Endothelial cell of umbilical vein (primary cell): ENCODE data around the gene IFI35. TPM values are rescaled to one million over a fixed set of nuclear protein-coding genes. Genes with fewer than 3 reads are reported as not detected.

Experiments
- BruUV-seq: library from RNA; stranded (reverse); fragments of 400-500 nt; replicated peaks from 2 replicates; lab custom pipeline; 2021; lab: Mats Ljungman, UMichigan
- CTCF ChIA-PET: fragments of 300-600, 350-600 bp; sonication (Branson Sonifier 250); formaldehyde crosslinking; loops from one replicate; lab custom pipeline; 2021; ENCODE audit warnings: antibody characterized with exemption, inconsistent platforms; lab: Charles Lee
- POLR2A ChIA-PET: fragments of 300-600, 350-600 bp; sonication (Branson Sonifier 250); formaldehyde crosslinking; loops from one replicate; lab custom pipeline; 2021; ENCODE audit warnings: antibody characterized with exemption, inconsistent platforms; lab: Charles Lee
- DNase-seq: peaks from one replicate; pipeline ENCODE4 v3.0.0-alpha.2; 2011; ENCODE audit warnings: low read depth, low spot score
- FAIRE-seq: peaks from 2 replicates; lab custom pipeline; 2011; peaks lifted over from hg19 to GRCh38; lab: Jason Lieb, UNC
- H2AFZ ChIP-seq: 2 replicates; pipeline ENCODE4 v1.6.0; 2012; ENCODE audit warnings: low read depth, low read length, control low read depth, inconsistent platforms
- H3K27ac ChIP-seq: 2 replicates; pipeline ENCODE4 v1.5.1; 2011; ENCODE audit warnings: low read depth, mild to moderate bottlenecking, control low read depth, low read length, moderate library complexity; ENCODE audit not compliant: insufficient read depth
- H3K27me3 ChIP-seq, 2 experiments: 2 replicates each; pipeline versions ENCODE4 v1.6.0 to v1.6.1; 2011; ENCODE audit warnings: low read length in 2 of 2, mixed read lengths in 1 of 2; ENCODE audit not compliant: control insufficient read depth in 2 of 2, insufficient read depth in 2 of 2
- H3K36me3 ChIP-seq, 2 experiments: 2 replicates in 1 of 2; 3 replicates in 1 of 2; pipeline ENCODE4 v1.5.1; 2011; ENCODE audit warnings: low read length in 2 of 2, mild to moderate bottlenecking in 1 of 2, moderate library complexity in 1 of 2; ENCODE audit not compliant: control insufficient read depth in 2 of 2, insufficient read depth in 2 of 2; ENCODE audit errors: extremely low read depth in 1 of 2
- H3K4me1 ChIP-seq: 3 replicates; pipeline ENCODE4 v1.5.1; 2011; ENCODE audit warnings: mild to moderate bottlenecking, low read length; ENCODE audit not compliant: control insufficient read depth, insufficient read depth; ENCODE audit errors: extremely low read depth
- H3K4me2 ChIP-seq: 2 replicates; pipeline ENCODE4 v1.6.1; 2011; ENCODE audit warnings: low read length, control low read depth, mixed read lengths; ENCODE audit not compliant: insufficient read depth
- H3K4me3 ChIP-seq, 3 experiments: fragments of 200-600 bp in 1 of 3; sonication (generic), shearing (Covaris generic) in 1 of 3; replicated peaks in 1 of 3; 2 replicates each; pipeline ENCODE4 v1.5.1; 2011 to 2016; ENCODE audit warnings: control low read depth in 3 of 3, low read length in 3 of 3, mild to moderate bottlenecking in 2 of 3, inconsistent platforms in 1 of 3, low read depth in 1 of 3, moderate library complexity in 1 of 3; ENCODE audit not compliant: insufficient read depth in 1 of 3
- H3K79me2 ChIP-seq: 2 replicates; pipeline ENCODE4 v1.6.0; 2012; ENCODE audit warnings: low read length, inconsistent platforms; ENCODE audit not compliant: control insufficient read depth, insufficient read depth
- H3K9ac ChIP-seq: replicated peaks from 2 replicates; pipeline ENCODE3; 2011; ENCODE audit warnings: low read length, control low read depth; ENCODE audit not compliant: insufficient read depth; ENCODE audit errors: extremely low read depth
- H3K9me1 ChIP-seq: replicated peaks from 3 replicates; pipeline ENCODE4 v1.6.0; 2011; ENCODE audit warnings: mild to moderate bottlenecking, low read length; ENCODE audit not compliant: control insufficient read depth, insufficient read depth; ENCODE audit errors: extremely low read depth
- H3K9me3 ChIP-seq: replicated peaks from 2 replicates; pipeline ENCODE4 v1.5.1; 2012; ENCODE audit warnings: low read length, inconsistent platforms; ENCODE audit not compliant: control insufficient read depth, insufficient read depth
- H4K20me1 ChIP-seq: replicated peaks from 2 replicates; pipeline ENCODE3; 2011; ENCODE audit warnings: mild to moderate bottlenecking, low read length; ENCODE audit not compliant: control insufficient read depth, insufficient read depth; ENCODE audit errors: extremely low read depth
- CTCF ChIP-seq, 2 donors: IDR thresholded peaks; 1 replicate in 1 of 2; 2 replicates in 1 of 2; pipeline ENCODE4 v1.5.1; 2011; ENCODE audit warnings: low read length in 2 of 2, mild to moderate bottlenecking in 2 of 2, moderate library complexity in 2 of 2, control low read depth in 1 of 2, inconsistent platforms in 1 of 2, low read depth in 1 of 2; ENCODE audit not compliant: insufficient read depth in 1 of 2; ENCODE audit errors: extremely low read depth in 1 of 2
- EZH2 ChIP-seq: IDR thresholded peaks from 2 replicates; pipeline ENCODE4 v1.6.1; 2012; ENCODE audit warnings: borderline replicate concordance, low read depth, mild to moderate bottlenecking, moderate library complexity, low read length, inconsistent platforms; ENCODE audit not compliant: severe bottlenecking
- FOS ChIP-seq: IDR thresholded peaks from 2 replicates; pipeline ENCODE4 v1.6.1; 2011; ENCODE audit warnings: mild to moderate bottlenecking, low read length, moderate library complexity, borderline replicate concordance; ENCODE audit not compliant: insufficient read depth
- GATA2 ChIP-seq: IDR thresholded peaks from 2 replicates; pipeline ENCODE4 v1.7.0; 2011; ENCODE audit warnings: low read depth, mild to moderate bottlenecking, moderate library complexity, mixed read lengths, low read length; ENCODE audit not compliant: insufficient read length, insufficient read depth
- POLR2A ChIP-seq: IDR thresholded peaks from 2 replicates; pipeline ENCODE4 v1.6.1; 2012; ENCODE audit warnings: low read depth, mild to moderate bottlenecking, control low read depth, low read length
- dilution Hi-C: fragments of 300-500 bp; cut with MboI; formaldehyde crosslinking; loops from one replicate; pipeline ENCODE4 v1.15.0; 2019; ENCODE audit warnings: low sequenced_read_pairs; ENCODE audit not compliant: extremely low pct_ligation_motif_present
- intact Hi-C: fragments of 100-400 bp; cut with micrococcal nuclease; formaldehyde crosslinking; loops from one replicate; pipeline ENCODE4 v1.10.0; 2022
- polyA plus RNA-seq, 4 experiments: library from polyadenylated mRNA; depleted of rRNA in 3 of 4; stranded (reverse) in 3 of 4; unstranded in 1 of 4; fragments of >200 nt; gene quantifications; 2 replicates each; pipeline versions ENCODE4 v1.2.1 to v1.2.3, GENCODE V29; 2011 to 2012; ENCODE audit warnings: missing spikeins in 1 of 4
- total RNA-seq: library from RNA; stranded (reverse); gene quantifications from 2 replicates; pipeline ENCODE4 v1.2.3, GENCODE V29; 2021

IFI35 gene
- total and polyA plus RNA-seq, 2 donors (not counting 3 experiments of a cell fraction or from before 2014, with no cell fraction given), result 11.1 to 22.5 TPM

GRCh38 chr17:43013296-43013695, 6.7 kb downstream of the IFI35 start:
- H3K36me3 ChIP-seq, result peaks cover 3 to 30% of the 10 kb centered on the region in 2 experiments
- FAIRE-seq (no peak), DNase-seq (no peak)
- no TSS peak for BruUV-seq
- TF ChIP-seq EZH2, result no peak
- TF ChIP-seq FOS, result no peak
- no peaks in the 10 kb centered on the region for H4K20me1 ChIP-seq
- H3K79me2 ChIP-seq, result peaks cover 7% of the 10 kb centered on the region
- intact Hi-C loops, result no loop called here
- no peaks in the 10 kb centered on the region for H3K27me3 ChIP-seq
- ChIA-PET CTCF (interaction anchor here (1.0 to 2.4 kb wide), 2 partner anchors 11 to 15 kb away, joined by 4 to 8 read pairs; partner anchors contain the start of gene RPL27), POLR2A (interaction anchor here (1.0 kb wide), 1 partner anchor 15 kb away, joined by 4 read pairs; no protein-coding TSS in a partner anchor)
- H3K27ac ChIP-seq, result no peak overlapping the region
- H3K4me2 ChIP-seq, result no peak overlapping the region
- H3K4me3 ChIP-seq, result no peak overlapping the region
- peaks cover 14% of the 10 kb centered on the region for H3K4me1 ChIP-seq
- no peaks in the 10 kb centered on the region for H3K9me3 ChIP-seq
- H3K9ac ChIP-seq, result no peak overlapping the region
- dilution Hi-C loops, result no loop called here
- H3K9me1 ChIP-seq, result no peaks in the 10 kb centered on the region
- H2AFZ ChIP-seq, result no peak overlapping the region

GRCh38 chr17:43014020-43014648, 7.5 kb downstream of the IFI35 start:
- no peak for FAIRE-seq
- POLR2A ChIA-PET, result no interaction called here
- H3K9me3 ChIP-seq, result no peaks in the 10 kb centered on the region

More at GRCh38 chr17:43014020-43014648, 7.5 kb downstream of the IFI35 start:
- dilution Hi-C loops (no loop called here), intact Hi-C loops (no loop called here)
- Histone ChIP-seq H3K27ac (no peak overlapping the region), H3K4me2 (no peak overlapping the region), H3K9me1 (no peaks in the 10 kb centered on the region), H3K9ac (no peak overlapping the region), H3K27me3 (no peaks in the 10 kb centered on the region), H3K79me2 (peaks cover 14% of the 10 kb centered on the region), H3K4me3 (no peak overlapping the region), H4K20me1 (no peaks in the 10 kb centered on the region), H2AFZ (no peak overlapping the region), H3K36me3 (peaks cover 3 to 34% of the 10 kb centered on the region in 2 experiments), H3K4me1 (peaks cover 23% of the 10 kb centered on the region)
- TF ChIP-seq POLR2A, result peak; percentile 26
- TF ChIP-seq GATA2, result no peak
- no peak for TF ChIP-seq CTCF (IDR thresholded peaks at IDR 0.05; ENCODE audit: extremely low read depth in 1 of 2, insufficient read depth in 1 of 2, low read depth in 1 of 2, low read length in 2 of 2)
- no peak for DNase-seq
- CTCF ChIA-PET, result no interaction called here
- no TSS peak for BruUV-seq
